ENCODE measurements around the gene PBX1. TPM values are rescaled to one million over a fixed set of nuclear protein-coding genes. Genes with fewer than 3 reads are reported as not detected.

The PBX1 gene
- total and polyA plus RNA-seq, 2 donors from 2014 or later = 14.9 to 91.5 TPM

- H3K4me1 ChIP-seq (ENCODE audit: control insufficient read depth in 2 of 3, insufficient read depth in 2 of 3, low read depth in 1 of 3, low read length in 3 of 3) = peaks cover 0 to 2% (median 0%) of the 10 kb centered on the region in 3 donors
- no peak for FAIRE-seq
- no peaks in the 10 kb centered on the region for H3K9me3 ChIP-seq (ENCODE audit: control insufficient read depth in 2 of 3, insufficient read depth in 1 of 3, low read length in 3 of 3)
- intact Hi-C loops (cut with DNase I) = no loop called here
- H3K27me3 ChIP-seq (ENCODE audit: control insufficient read depth, insufficient read depth, low read length) = no peaks in the 10 kb centered on the region
- H3K9ac ChIP-seq (ENCODE audit: low read length in 3 of 3) = no peak overlapping the region
- TF ChIP-seq CTCF (IDR thresholded peaks at IDR 0.05; ENCODE audit: borderline replicate concordance, extremely low read depth, insufficient read depth) = no peak
- no peak overlapping the region for H3K4me3 ChIP-seq (ENCODE audit: low read length in 3 of 3)
- H3K27ac ChIP-seq (ENCODE audit: low read depth in 2 of 2, low read length in 2 of 2) = no peak overlapping the region
- DNase-seq = no peak
- no peaks in the 10 kb centered on the region for H3K36me3 ChIP-seq (ENCODE audit: control insufficient read depth in 2 of 3, insufficient read depth in 3 of 3, low read length in 3 of 3)
Observed at GRCh38 chr1:164731161-164731876, 172.3 kb downstream of the PBX1 start.

- intact Hi-C loops (cut with DNase I) = no loop called here
- Histone ChIP-seq H3K9ac (ENCODE audit: low read length in 3 of 3) (no peak overlapping the region), H3K4me1 (ENCODE audit: control insufficient read depth in 2 of 3, insufficient read depth in 2 of 3, low read depth in 1 of 3, low read length in 3 of 3) (peaks cover 0 to 2% (median 0%) of the 10 kb centered on the region in 3 donors), H3K27ac (ENCODE audit: low read depth in 2 of 2, low read length in 2 of 2) (no peak overlapping the region), H3K36me3 (ENCODE audit: control insufficient read depth in 2 of 3, insufficient read depth in 3 of 3, low read length in 3 of 3) (no peaks in the 10 kb centered on the region), H3K27me3 (ENCODE audit: control insufficient read depth, insufficient read depth, low read length) (no peaks in the 10 kb centered on the region), H3K4me3 (ENCODE audit: low read length in 3 of 3) (no peak overlapping the region), H3K9me3 (ENCODE audit: control insufficient read depth in 2 of 3, insufficient read depth in 1 of 3, low read length in 3 of 3) (no peaks in the 10 kb centered on the region)
- FAIRE-seq = no peak
- no peak for TF ChIP-seq CTCF (IDR thresholded peaks at IDR 0.05; ENCODE audit: borderline replicate concordance, extremely low read depth, insufficient read depth)
- DNase-seq = no peak
Observed at GRCh38 chr1:164733070-164733469, 174.1 kb downstream of the PBX1 start.

GRCh38 chr1:164733734-164734133, 174.8 kb downstream of the PBX1 start:
- DNase-seq = no peak
- peaks cover 0 to 2% (median 0%) of the 10 kb centered on the region in 3 donors for H3K4me1 ChIP-seq (ENCODE audit: control insufficient read depth in 2 of 3, insufficient read depth in 2 of 3, low read depth in 1 of 3, low read length in 3 of 3)
- FAIRE-seq = peak; percentile 46

More at GRCh38 chr1:164733734-164734133, 174.8 kb downstream of the PBX1 start:
- Histone ChIP-seq H3K9ac (ENCODE audit: low read length in 3 of 3) (no peak overlapping the region), H3K9me3 (ENCODE audit: control insufficient read depth in 2 of 3, insufficient read depth in 1 of 3, low read length in 3 of 3) (no peaks in the 10 kb centered on the region), H3K27me3 (ENCODE audit: control insufficient read depth, insufficient read depth, low read length) (no peaks in the 10 kb centered on the region), H3K27ac (ENCODE audit: low read depth in 2 of 2, low read length in 2 of 2) (no peak overlapping the region), H3K4me3 (ENCODE audit: low read length in 3 of 3) (no peak overlapping the region), H3K36me3 (ENCODE audit: control insufficient read depth in 2 of 3, insufficient read depth in 3 of 3, low read length in 3 of 3) (no peaks in the 10 kb centered on the region)
- intact Hi-C loops (cut with DNase I) = no loop called here
- no peak for TF ChIP-seq CTCF (IDR thresholded peaks at IDR 0.05; ENCODE audit: borderline replicate concordance, extremely low read depth, insufficient read depth)

Measured in kidney (tissue), 14 donors.